SIG-M5 treated with dmso at 0.1 percent for 504 hours (cell line): Measurements from ENCODE around the gene ZNF296.

Experiments used
- DNase-seq: peaks from one replicate; lab custom pipeline; 2025; ENCODE audit not compliant: unreplicated experiment; lab: John Stamatoyannopoulos, UW

Gene ZNF296

DNA sequence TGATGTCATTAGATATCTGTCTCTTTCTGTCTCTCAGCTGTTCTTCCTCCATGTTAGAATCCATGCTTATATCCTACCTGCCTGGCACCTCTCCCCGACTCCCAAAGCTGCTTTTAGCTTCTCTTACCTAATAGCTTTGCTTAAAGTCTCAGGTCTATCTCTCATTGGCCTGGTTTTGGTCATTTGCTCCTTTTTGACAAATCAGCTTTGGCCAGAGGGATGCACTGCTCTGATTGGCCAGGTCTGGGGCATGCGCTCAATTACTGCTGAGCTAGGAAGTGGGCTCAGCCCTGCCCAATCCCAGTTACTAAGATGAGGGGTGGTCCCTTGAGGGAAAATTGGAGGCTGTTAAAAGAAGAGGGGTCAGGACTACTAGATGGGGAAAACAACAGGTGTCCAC lies 48.9 kb downstream of the ZNF296 start:
- DNase-seq, result no peak

DNA sequence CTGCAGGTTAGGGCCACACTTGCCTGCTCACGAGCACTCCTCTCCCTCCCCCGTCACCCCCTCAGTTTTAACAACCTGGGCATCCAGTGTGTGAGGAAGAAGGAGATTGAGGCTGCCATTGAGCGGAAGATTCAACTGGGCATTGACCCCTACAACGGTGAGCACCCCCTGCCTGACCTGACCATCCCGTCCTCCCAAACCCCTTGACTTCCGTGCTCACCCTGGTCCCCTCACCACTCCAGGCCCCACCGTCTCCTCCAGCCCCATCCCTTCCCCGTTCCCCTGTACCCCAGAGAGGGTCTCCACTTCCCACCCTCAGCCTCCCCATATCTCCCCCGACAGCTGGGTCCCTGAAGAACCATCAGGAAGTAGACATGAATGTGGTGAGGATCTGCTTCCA lies 51.0 kb downstream of the ZNF296 start:
- no peak for DNase-seq

DNA sequence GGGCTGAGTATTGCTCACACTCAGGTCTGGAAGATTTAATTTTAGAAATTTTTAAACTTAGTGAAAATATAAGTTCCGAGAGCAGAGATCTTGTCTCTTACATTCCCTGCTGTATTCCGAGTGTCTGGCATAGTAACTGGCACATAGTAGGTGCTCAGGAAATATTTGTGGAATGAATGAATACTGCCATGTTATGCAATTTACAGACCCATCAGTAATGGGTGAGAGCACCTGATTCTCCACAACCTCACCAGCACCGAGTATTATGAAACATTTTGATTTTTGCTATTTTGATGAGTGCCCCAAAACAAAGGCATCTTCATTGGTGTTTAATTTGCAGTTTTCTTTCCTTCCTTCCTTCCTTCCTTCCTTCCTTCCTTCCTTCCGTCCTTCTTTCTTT lies 53.2 kb downstream of the ZNF296 start:
- no peak for DNase-seq

DNA sequence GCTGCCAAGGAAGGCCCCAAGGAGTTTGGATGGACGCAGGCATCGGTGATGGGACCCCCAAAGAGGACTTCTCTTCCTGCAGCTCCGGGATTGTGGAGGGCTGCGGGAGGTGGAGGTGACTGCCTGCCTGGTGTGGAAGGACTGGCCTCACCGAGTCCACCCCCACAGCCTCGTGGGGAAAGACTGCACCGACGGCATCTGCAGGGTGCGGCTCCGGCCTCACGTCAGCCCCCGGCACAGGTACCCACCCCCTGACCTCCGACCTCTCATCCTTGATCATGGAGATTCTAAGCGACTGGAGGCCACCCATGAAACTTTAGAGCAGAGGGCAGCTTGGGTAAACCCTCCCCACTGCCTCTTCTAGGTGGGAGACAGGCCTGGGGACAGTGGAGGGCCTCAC lies 54.3 kb downstream of the ZNF296 start:
- no peak for DNase-seq
